Trophoblast cell (in vitro differentiated cells and primary cell): ENCODE data around the gene PAX2.

Experiments
- DNase-seq, 2 donors: peaks; one replicate each; pipeline ENCODE4 v3.0.0-alpha.2; 2016
- H2AFZ ChIP-seq: 2 replicates; pipeline ENCODE4 v1.6.1; 2013; ENCODE audit warnings: low read length, moderate library complexity, mild to moderate bottlenecking; ENCODE audit not compliant: insufficient read depth, poor library complexity
- H2AK5ac ChIP-seq: 2 replicates; pipeline ENCODE4 v1.6.1; 2013; ENCODE audit warnings: mild to moderate bottlenecking, low read length
- H2BK120ac ChIP-seq: 2 replicates; pipeline ENCODE4 v1.6.1; 2013; ENCODE audit warnings: low read length, mild to moderate bottlenecking, moderate library complexity; ENCODE audit not compliant: insufficient read depth, poor library complexity
- H2BK12ac ChIP-seq: 2 replicates; pipeline ENCODE4 v1.6.1; 2013; ENCODE audit warnings: mild to moderate bottlenecking, low read length, moderate library complexity
- H2BK5ac ChIP-seq: 2 replicates; pipeline ENCODE4 v1.6.1; 2013; ENCODE audit warnings: low read length, low read depth, moderate library complexity, mild to moderate bottlenecking; ENCODE audit not compliant: poor library complexity
- H3K14ac ChIP-seq: 2 replicates; pipeline ENCODE4 v1.6.1; 2013; ENCODE audit warnings: mild to moderate bottlenecking, low read length
- H3K18ac ChIP-seq: 2 replicates; pipeline ENCODE4 v1.6.1; 2013; ENCODE audit warnings: mild to moderate bottlenecking, low read length
- H3K23ac ChIP-seq: 2 replicates; pipeline ENCODE4 v1.6.1; 2013; ENCODE audit warnings: low read length
- H3K27ac ChIP-seq: 2 replicates; pipeline ENCODE4 v1.5.1; 2013; ENCODE audit warnings: low read depth, mild to moderate bottlenecking, inconsistent platforms, low read length, moderate library complexity
- H3K27me3 ChIP-seq: 2 replicates; pipeline ENCODE4 v1.6.1; 2013; ENCODE audit warnings: inconsistent platforms, mild to moderate bottlenecking, low read length, moderate library complexity; ENCODE audit not compliant: insufficient read depth
- H3K36me3 ChIP-seq, 2 experiments: 1 replicate in 1 of 2; 2 replicates in 1 of 2; pipeline ENCODE4 v1.6.1; 2013; ENCODE audit warnings: low read length in 2 of 2, mild to moderate bottlenecking in 2 of 2, moderate library complexity in 1 of 2; ENCODE audit not compliant: insufficient read depth in 2 of 2, control insufficient read depth in 1 of 2
- H3K4ac ChIP-seq: 2 replicates; pipeline ENCODE4 v1.6.1; 2013; ENCODE audit warnings: low read depth, mild to moderate bottlenecking, low read length, moderate library complexity
- H3K4me1 ChIP-seq, 2 experiments: 1 replicate in 1 of 2; 2 replicates in 1 of 2; pipeline ENCODE4 v1.6.1; 2013; ENCODE audit warnings: low read length in 2 of 2, mild to moderate bottlenecking in 2 of 2, moderate library complexity in 1 of 2; ENCODE audit not compliant: insufficient read depth in 2 of 2, control insufficient read depth in 1 of 2
- H3K4me2 ChIP-seq: 2 replicates; pipeline ENCODE4 v1.6.1; 2013; ENCODE audit warnings: inconsistent platforms, mild to moderate bottlenecking, low read length, moderate library complexity
- H3K4me3 ChIP-seq: 2 replicates; pipeline ENCODE4 v1.5.1; 2013; ENCODE audit warnings: mild to moderate bottlenecking, low read depth, low read length, inconsistent platforms
- H3K79me1 ChIP-seq: one replicate; pipeline ENCODE4 v1.6.1; 2013; ENCODE audit warnings: low read length
- H3K79me2 ChIP-seq: 2 replicates; pipeline ENCODE4 v1.6.1; 2013; ENCODE audit warnings: low read length, mild to moderate bottlenecking; ENCODE audit not compliant: control insufficient read depth, insufficient read depth, poor library complexity
- H3K9ac ChIP-seq: 2 replicates; pipeline ENCODE4 v1.6.1; 2013; ENCODE audit warnings: mild to moderate bottlenecking, low read length
- H3K9me3 ChIP-seq: 2 replicates; pipeline ENCODE4 v1.6.1; 2013; ENCODE audit warnings: low read depth, mild to moderate bottlenecking, control low read depth, inconsistent platforms, low read length; ENCODE audit not compliant: insufficient read depth
- H4K12ac ChIP-seq: 2 replicates; pipeline ENCODE4 v1.6.1; 2013; ENCODE audit warnings: low read depth, mild to moderate bottlenecking, low read length, moderate library complexity
- H4K8ac ChIP-seq: 2 replicates; pipeline ENCODE4 v1.6.1; 2013; ENCODE audit warnings: low read depth, mild to moderate bottlenecking, low read length, moderate library complexity
- H4K91ac ChIP-seq: one replicate; pipeline ENCODE4 v1.6.1; 2013; ENCODE audit warnings: low read depth, mild to moderate bottlenecking, low read length, moderate library complexity
- whole genome bisulfite sequencing: extraction: QIAGEN DNeasy Blood & Tissue Kit; methylation state at CpG from one replicate; pipeline ENCODE4 v1.1.7; 2013; ENCODE audit warnings: missing lambda C conversion rate; ENCODE audit not compliant: insufficient read length, insufficient coverage; ENCODE audit errors: extremely low coverage; 5-methylcytosine and 5-hydroxymethylcytosine counted together

The PAX2 gene

DNA sequence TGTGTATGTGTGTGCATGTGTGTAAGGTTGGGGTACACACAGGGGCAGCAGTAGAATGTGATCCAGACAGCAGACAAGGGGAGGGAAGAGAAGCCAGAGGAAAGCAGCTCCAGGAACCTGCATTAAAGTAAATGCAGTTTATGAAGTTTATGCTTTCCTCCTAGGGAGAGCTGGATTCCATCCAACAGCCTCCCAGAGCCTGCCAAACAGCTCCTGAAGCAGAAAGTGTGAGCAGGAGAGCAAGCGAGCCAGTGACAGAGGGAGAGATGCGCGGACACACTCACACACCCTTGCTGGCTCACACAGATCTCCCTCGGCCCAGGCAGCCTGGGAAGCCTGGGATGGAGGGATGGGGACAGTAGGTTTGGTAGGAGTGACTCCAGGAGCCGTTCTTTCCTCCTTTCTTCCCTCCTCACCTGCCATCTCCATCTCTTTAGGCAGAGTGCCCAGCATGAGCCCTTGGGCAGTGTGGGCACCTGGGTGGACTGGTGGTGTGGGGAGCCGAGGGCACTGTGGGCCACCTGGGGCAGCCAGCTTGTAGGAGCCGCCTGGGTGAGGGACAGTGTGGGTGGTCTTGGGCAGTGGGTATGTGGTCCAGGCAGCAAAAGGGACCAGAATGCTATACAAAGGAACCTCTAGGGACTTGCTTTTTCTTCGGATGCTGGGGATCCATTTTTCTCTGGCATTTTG, 46.1 kb downstream of the PAX2 start:
- no peak overlapping the region for H4K12ac ChIP-seq
- peaks cover 4% of the 10 kb centered on the region for H3K27me3 ChIP-seq
- H3K79me1 ChIP-seq, result no peaks in the 10 kb centered on the region
- no peak overlapping the region for H2AK5ac ChIP-seq
- H4K91ac ChIP-seq, result no peak overlapping the region
- no peak overlapping the region for H3K14ac ChIP-seq
- H2BK5ac ChIP-seq, result no peak overlapping the region
- no peak for DNase-seq
- H3K9me3 ChIP-seq, result no peaks in the 10 kb centered on the region
- H3K27ac ChIP-seq, result no peak overlapping the region
- H3K9ac ChIP-seq, result no peak overlapping the region
- no peak overlapping the region for H3K18ac ChIP-seq
- H2BK12ac ChIP-seq, result no peak overlapping the region
- no peak overlapping the region for H3K4me3 ChIP-seq
- WGBS, result no CpG with 5 or more reads among the region's 8 CpGs
- no peak overlapping the region for H4K8ac ChIP-seq
- H2AFZ ChIP-seq, result no peak overlapping the region
- no peak overlapping the region for H3K4me2 ChIP-seq
- H3K4me1 ChIP-seq, result no peaks in the 10 kb centered on the region
- no peak overlapping the region for H3K4ac ChIP-seq
- H3K79me2 ChIP-seq, result no peaks in the 10 kb centered on the region
- no peak overlapping the region for H2BK120ac ChIP-seq
- H3K23ac ChIP-seq, result no peak overlapping the region
- H3K36me3 ChIP-seq, result no peaks in the 10 kb centered on the region

DNA sequence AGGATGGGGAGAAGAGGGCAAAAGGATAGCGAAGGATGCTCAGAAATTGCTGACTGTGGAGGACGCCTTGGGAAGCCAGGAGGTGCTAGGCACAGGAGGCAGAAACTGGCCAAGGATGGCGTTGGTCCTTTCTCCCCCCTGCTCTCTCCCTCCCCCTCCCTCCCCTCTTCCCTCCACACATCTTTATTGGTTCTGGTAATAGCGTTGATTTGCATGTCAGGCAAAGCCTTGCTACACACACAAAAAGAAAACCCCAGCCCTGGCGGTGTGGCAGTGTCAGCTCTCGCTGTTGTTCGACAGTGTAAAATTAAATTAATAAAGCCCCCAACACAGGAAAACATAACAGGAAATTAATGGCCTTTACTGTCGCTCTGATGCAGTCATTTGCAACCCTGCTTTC, 47.2 kb downstream of the PAX2 start:
- Histone ChIP-seq H3K4me3 (no peak overlapping the region), H2BK5ac (no peak overlapping the region), H4K12ac (no peak overlapping the region), H2AK5ac (no peak overlapping the region), H3K27ac (no peak overlapping the region), H3K9ac (no peak overlapping the region), H2BK120ac (no peak overlapping the region), H2BK12ac (no peak overlapping the region), H3K27me3 (peaks cover 4% of the 10 kb centered on the region), H3K36me3 (no peaks in the 10 kb centered on the region), H4K91ac (no peak overlapping the region), H4K8ac (no peak overlapping the region), H3K4me1 (no peaks in the 10 kb centered on the region), H3K79me2 (no peaks in the 10 kb centered on the region), H3K18ac (no peak overlapping the region), H3K23ac (no peak overlapping the region), H3K4me2 (no peak overlapping the region), H3K9me3 (no peaks in the 10 kb centered on the region), H3K14ac (no peak overlapping the region), H2AFZ (no peak overlapping the region), H3K4ac (no peak overlapping the region), H3K79me1 (no peaks in the 10 kb centered on the region)
- WGBS, result no CpG with 5 or more reads among the region's 8 CpGs
- DNase-seq, result no peak

DNA sequence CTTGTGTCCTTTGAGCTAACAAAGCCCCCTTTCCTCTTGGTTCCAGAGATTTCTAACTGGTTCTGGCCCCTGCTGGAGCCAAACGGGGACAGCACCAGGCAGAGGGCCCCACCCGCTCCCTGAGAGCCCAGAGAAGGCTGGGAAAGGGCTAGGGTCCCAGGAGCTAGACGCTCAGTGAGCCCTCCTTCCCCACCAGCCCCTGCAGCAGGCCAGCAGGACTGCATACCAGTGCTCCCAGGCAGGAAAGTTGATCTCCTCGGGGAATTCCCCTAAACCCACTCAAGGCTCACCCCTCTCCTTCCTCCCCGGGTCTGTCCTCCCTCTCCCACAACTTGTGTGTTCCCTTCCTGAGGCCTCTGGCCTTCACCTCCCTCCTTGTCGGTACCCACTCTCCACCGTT, 47.7 kb downstream of the PAX2 start:
- no peak overlapping the region for H4K12ac ChIP-seq
- H4K91ac ChIP-seq, result no peak overlapping the region
- DNase-seq, result no peak
- no peak overlapping the region for H3K23ac ChIP-seq
- no peak overlapping the region for H3K4me3 ChIP-seq
- H2BK5ac ChIP-seq, result no peak overlapping the region
- H3K4me2 ChIP-seq, result no peak overlapping the region
- no peak overlapping the region for H3K18ac ChIP-seq
- H2AFZ ChIP-seq, result no peak overlapping the region
- no peak overlapping the region for H4K8ac ChIP-seq
- no peak overlapping the region for H3K9ac ChIP-seq
- H3K79me1 ChIP-seq, result no peaks in the 10 kb centered on the region
- H3K9me3 ChIP-seq, result no peaks in the 10 kb centered on the region
- H2BK120ac ChIP-seq, result no peak overlapping the region
- no peak overlapping the region for H3K4ac ChIP-seq
- H3K14ac ChIP-seq, result no peak overlapping the region
- WGBS, result no CpG with 5 or more reads among the region's 7 CpGs
- H3K4me1 ChIP-seq, result no peaks in the 10 kb centered on the region
- peaks cover 4% of the 10 kb centered on the region for H3K27me3 ChIP-seq
- no peak overlapping the region for H2AK5ac ChIP-seq
- no peak overlapping the region for H2BK12ac ChIP-seq
- no peak overlapping the region for H3K27ac ChIP-seq
- H3K36me3 ChIP-seq, result no peaks in the 10 kb centered on the region
- no peaks in the 10 kb centered on the region for H3K79me2 ChIP-seq

DNA sequence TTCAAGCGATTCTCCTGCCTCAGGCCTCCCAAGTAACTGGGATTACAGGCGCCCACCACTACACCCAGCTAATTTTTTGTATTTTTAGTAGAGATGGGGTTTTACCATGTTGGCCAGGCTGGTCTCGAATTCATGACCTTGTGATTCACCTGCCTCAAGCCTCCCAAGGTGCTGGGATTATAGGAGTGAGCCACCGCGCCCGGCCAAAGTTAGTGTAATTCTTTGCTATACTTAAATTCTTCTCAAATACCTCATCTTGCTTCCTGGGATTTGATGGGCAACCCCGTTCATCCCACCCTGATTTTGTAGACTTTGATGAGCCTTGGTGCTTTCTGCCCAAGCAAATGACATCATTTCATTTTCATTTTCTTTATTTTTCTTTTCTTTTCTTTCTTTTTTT, 54.5 kb downstream of the PAX2 start:
- DNase-seq, result no peak
- H2BK5ac ChIP-seq, result no peak overlapping the region
- H3K23ac ChIP-seq, result no peak overlapping the region
- no peak overlapping the region for H2AK5ac ChIP-seq
- H3K18ac ChIP-seq, result no peak overlapping the region
- no peak overlapping the region for H2AFZ ChIP-seq
- no peak overlapping the region for H2BK120ac ChIP-seq
- no peak overlapping the region for H4K8ac ChIP-seq
- peaks cover 3 to 8% of the 10 kb centered on the region in 2 experiments for H3K4me1 ChIP-seq
- no peaks in the 10 kb centered on the region for H3K79me2 ChIP-seq
- H3K9ac ChIP-seq, result no peak overlapping the region
- no peak overlapping the region for H4K12ac ChIP-seq
- H3K27me3 ChIP-seq, result no peaks in the 10 kb centered on the region
- H3K27ac ChIP-seq, result no peak overlapping the region
- no peak overlapping the region for H3K4ac ChIP-seq
- WGBS, result no CpG with 5 or more reads among the region's 7 CpGs
- H4K91ac ChIP-seq, result no peak overlapping the region
- no peaks in the 10 kb centered on the region for H3K79me1 ChIP-seq
- H3K9me3 ChIP-seq, result no peaks in the 10 kb centered on the region
- H3K36me3 ChIP-seq, result no peaks in the 10 kb centered on the region
- no peak overlapping the region for H3K4me3 ChIP-seq
- no peak overlapping the region for H2BK12ac ChIP-seq
- no peak overlapping the region for H3K4me2 ChIP-seq
- no peak overlapping the region for H3K14ac ChIP-seq
